DMS 273 (cell line): Measurements from ENCODE around the gene MACROD2.

Experiments used
- DNase-seq: peaks from one replicate; lab custom pipeline; 2025; ENCODE audit not compliant: unreplicated experiment; lab: John Stamatoyannopoulos, UW

The MACROD2 gene

DNA sequence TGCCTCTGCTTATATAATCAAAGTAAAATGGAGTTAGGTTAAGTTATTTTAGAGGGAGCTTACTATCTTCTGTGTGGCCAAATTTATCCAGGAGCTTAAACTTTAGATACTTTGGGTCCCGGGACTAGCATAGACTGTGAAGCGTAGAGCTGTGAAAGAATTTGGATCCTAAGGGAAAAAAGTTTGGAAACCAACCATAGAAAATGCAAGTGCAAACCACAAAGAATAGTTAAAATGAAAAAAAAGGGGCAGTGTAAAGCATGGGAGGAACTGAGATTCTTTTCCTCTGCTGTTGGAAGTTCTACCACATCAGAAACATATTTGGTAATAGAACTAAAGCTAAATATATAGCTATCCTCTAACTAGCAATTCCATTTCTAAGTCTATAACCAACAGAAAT lies 574.3 kb downstream of the MACROD2 start:
- no peak for DNase-seq

GRCh38 chr20:14570811-14571210 lies 575.5 kb downstream of the MACROD2 start:
- DNase-seq, result no peak

DNA sequence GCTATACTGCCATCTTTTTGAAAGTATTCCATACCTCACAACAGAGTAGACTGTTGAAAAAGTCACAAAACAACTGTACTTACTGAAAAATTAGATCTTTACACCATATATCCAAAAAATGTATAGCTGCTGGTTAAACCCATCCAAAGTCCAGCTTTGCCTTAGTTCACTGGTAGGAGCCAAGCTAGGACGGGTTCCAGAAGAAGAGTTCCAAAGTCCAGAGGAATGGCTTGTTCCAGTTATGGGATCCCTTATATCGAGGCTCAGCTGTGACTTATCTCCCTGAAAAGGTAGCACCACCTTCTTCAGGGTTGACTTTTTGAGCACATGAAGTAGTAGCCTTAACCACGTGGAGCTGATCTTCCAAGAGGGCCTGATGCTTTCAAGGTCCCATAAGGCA lies 578.4 kb downstream of the MACROD2 start:
- DNase-seq, result no peak

- no peak for DNase-seq
Measured at GRCh38 chr20:14576196-14576877, 581.0 kb downstream of the MACROD2 start.

GRCh38 chr20:14580418-14581074 lies 585.2 kb downstream of the MACROD2 start:
- peak; percentile 90 for DNase-seq

DNA sequence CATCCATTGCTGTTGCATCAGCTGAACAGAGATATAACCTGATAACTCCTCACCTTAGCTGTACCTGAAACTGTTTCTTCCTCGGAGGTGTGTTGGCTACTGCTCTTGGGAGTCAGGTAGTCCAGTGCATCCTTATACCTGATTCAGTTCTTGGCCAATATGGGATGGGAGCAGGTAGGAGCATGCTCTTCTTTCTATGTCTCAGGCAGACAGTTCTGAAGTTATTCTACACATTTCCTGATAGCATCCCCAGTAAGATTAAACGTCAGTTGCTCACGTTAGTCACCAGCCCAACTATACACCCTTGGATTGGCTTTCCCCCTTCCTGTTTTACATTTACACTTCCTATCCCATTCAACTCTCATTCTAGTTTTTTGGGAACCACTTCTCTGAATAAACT lies 586.4 kb downstream of the MACROD2 start:
- no peak for DNase-seq

DNA sequence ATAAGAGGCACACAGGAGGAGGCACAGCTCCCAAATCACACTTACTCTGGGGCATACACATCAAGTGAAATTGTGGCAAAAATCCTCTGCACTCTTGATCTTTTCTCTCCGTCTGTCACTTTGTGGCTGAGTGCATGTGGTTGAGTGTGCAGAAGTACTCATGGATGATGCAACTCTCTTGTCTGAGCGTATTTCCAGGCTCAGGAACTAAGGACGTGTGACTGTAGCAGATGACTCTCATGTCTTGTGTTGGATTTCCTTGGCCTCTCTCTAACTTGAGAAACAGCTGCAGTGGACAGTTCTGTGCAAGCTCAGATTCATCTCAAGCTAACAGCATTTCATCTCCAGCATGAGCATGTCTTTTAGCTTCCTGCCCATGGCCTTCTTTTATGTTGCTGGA lies 587.5 kb downstream of the MACROD2 start:
- DNase-seq, result no peak

DNA sequence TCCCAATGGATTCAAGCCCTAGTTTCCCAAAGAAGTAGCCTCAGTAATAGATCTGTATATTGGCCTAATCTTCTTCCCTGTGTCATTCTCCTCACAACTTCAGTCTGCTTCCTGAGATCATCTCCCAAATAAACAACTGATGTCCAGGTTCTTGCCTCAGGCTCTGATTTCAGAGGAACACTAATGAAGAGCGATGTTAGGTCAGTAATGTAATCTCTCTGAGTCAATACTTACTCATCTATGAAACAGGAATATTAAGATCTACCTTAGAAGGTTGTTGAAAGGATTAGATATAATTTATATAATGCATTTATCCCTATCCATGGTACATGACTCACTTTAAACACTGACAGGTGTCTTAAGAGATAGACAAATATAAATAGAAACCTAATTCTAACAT lies 588.1 kb downstream of the MACROD2 start:
- DNase-seq, result no peak

GRCh38 chr20:14589383-14589782 lies 594.1 kb downstream of the MACROD2 start:
- DNase-seq, result no peak

- no peak for DNase-seq
Measured at GRCh38 chr20:14595051-14595450, 599.7 kb downstream of the MACROD2 start.

DNA sequence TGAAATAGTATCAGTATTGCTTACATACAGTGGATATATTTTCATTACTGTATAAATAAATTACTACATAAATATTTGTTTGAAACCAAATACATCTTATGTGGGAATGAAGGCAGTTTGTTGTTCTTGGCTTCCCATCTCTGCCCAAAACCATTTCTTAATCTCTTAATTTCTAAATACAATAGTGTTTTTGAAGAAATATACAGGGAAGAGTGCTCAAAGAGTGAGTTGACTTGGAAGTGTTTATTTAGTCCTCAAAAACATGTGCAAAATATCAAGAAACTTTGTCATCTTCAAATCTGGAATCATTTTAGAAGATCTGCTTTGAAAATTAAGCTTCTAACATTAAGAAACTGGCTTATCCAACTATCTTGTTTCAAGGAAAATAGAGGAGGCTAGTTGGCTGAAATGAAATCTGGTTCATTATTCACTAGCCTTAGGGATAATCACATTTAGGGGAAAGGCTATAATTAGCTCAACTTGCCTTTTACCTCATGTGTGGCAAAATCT lies 601.9 kb downstream of the MACROD2 start:
- DNase-seq, result peak; percentile 12

GRCh38 chr20:14599613-14600012 lies 604.3 kb downstream of the MACROD2 start:
- DNase-seq, result no peak

DNA sequence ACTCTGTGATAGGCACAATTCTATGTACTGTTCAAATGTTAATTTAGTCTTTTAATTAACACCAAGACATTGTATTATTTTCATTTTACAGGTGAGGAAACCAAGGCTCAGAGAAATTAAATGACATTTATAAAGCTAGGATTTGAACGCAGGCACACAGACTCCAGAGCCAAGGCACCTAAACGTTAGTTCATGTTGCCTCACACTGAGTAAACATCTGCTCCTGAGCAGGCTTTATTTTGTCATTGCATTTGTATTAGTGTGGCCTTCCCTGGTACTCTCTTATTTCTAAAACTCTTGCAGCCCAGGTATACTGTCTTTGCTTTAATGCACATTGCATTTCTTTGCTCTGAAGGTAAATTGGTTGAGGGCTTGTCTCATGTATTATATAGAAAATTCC lies 605.2 kb downstream of the MACROD2 start:
- DNase-seq, result no peak

GRCh38 chr20:14604143-14604542 lies 608.8 kb downstream of the MACROD2 start:
- DNase-seq, result no peak

DNA sequence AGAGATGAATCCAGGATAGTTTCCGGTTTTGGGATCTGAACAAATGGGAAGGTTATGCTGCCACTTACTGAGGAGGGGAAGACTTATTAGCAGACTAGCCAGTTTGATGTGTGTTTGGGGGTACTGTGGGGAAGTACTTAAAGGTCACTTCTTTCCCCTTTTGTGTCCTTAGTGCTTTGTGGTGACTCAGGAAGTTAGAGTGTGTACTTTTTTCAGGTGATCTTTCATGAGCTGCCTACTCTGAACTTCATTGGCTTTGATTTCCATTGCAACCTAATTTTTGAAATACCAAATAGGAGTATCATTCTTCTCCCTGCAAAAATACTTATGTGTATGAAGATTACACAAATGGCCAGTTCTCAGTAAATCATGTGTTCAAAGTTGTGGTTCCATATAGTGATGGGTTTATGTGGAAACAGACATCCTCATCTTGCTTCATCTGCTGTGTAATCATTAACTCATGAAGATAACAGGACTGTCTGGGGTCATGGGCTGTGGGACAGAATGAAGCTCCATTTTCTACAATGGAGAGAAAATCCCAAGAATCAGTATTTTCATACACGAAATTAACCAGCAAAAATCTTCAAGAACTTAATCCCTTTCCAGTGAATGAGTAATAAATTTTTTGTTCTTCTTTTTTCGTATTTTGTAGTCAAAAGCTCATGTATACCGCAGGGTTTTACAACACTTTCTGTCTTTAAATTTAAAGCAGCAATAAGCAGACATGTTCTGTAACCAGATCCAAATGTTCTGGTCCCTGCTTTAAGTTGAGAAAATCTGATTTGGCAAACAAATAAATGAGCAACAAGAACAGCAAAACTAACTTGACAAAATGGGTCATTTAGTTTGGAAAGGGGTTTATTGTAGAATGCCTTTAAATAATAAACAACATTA lies 614.3 kb downstream of the MACROD2 start:
- no peak for DNase-seq

- no peak for DNase-seq
Measured at GRCh38 chr20:14611479-14611878, 616.2 kb downstream of the MACROD2 start.

DNA sequence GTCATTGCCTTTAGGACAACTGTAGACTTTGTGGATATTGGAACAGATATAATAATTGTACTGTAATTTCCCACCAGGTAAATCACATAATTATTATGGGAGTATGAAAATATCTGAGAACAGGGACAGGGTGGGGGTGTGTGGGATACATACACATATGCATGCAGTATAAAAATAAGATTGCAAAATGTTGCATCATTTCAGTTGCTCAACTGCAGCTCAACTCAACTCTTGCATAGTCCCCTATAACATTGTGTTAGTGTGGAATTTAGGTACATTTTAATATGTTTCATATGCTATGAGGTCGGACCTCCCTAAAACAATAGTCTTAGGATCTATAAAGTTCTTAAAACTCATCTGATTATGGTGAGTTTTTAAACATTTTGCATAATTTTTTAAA lies 617.1 kb downstream of the MACROD2 start:
- DNase-seq, result no peak

DNA sequence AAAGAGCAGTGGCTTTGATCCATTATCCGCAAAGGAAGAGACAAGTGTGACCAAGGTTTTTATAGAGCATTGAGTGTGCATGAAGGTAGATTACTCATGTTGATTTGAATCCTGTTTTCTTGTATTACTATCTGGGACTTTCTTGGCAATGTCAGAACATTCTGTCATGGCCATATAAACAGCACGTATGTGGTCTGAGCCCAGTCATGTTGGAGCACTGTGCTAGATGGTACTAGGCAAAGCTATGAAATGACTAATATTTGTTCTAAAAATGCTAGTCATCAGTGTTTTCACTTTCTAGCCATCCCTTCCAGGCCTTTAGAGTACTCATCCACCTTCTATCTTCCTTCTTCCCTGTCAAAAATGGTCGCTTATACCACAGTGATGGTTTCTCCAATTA lies 620.7 kb downstream of the MACROD2 start:
- DNase-seq, result no peak

- DNase-seq, result no peak
Measured at GRCh38 chr20:14617123-14617522, 621.8 kb downstream of the MACROD2 start.

DNA sequence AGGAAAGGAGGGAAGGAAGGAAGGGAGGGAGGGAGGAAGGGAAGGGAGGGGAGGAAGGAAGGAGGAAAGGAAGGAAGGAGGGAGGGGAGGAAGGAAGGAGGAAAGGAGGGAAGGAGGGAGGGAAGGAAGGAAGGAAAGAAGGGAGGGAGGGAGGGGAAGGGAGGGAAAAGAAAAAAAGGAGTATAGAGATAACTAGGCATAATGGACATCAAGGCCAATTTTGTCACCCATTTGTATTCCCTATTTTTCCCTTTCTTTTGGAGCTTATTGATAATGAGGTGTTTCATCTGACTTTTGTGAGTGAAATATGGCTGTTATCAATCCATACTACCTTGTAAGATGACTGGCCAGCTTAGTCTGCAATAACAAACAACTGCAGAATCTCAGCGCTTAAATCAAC lies 624.1 kb downstream of the MACROD2 start:
- no peak for DNase-seq

GRCh38 chr20:14622796-14623195 lies 627.5 kb downstream of the MACROD2 start:
- peak; percentile 19 for DNase-seq

DNA sequence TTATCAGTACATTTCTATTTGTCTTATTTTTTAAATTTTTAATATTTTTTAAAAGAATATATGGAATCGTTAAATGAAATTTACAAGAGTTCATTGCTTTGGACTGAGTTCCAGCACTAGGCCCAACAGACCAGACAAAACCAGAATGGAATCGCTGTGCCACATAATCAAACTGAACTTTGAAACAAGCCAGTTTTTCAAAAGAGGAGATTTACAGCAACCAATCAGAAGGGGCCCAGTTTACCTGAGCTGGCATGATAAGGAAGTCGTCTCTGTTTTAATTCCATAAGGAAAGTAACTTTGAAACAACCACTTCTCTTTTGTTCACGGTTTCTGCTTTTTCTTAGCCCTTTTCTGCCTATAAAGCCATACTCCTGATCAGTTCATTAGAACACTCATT lies 635.7 kb downstream of the MACROD2 start:
- no peak for DNase-seq
